Nucleus accumbens (tissue), 56 donors: ENCODE measurements around the gene LTB.

Source experiments
- DNase-seq, 56 donors: peaks; one replicate each; lab custom pipeline; 2025; lab: John Stamatoyannopoulos, UW

LTB gene

GRCh38 chr6:31582230-31582643, at the start of gene LTB:
Gene LTB (minus strand): TSS chr6:31582424. CDS start chr6:31582417, 7 bp downstream.
- DNase-seq = no peak

GRCh38 chr6:31631681-31632278, 49.6 kb upstream of the LTB start:
- DNase-seq = no peak

GRCh38 chr6:31631209-31631608, 49.0 kb upstream of the LTB start:
- DNase-seq = no peak

- no peak for DNase-seq
These were observed 48.1 kb upstream of the LTB start for GRCh38 chr6:31630177-31630934.

- no peak for DNase-seq
These were observed 46.8 kb upstream of the LTB start for GRCh38 chr6:31629014-31629413.

GRCh38 chr6:31627690-31628287, 45.6 kb upstream of the LTB start:
- no peak for DNase-seq

GRCh38 chr6:31626952-31627351, 44.7 kb upstream of the LTB start:
- no peak for DNase-seq

GRCh38 chr6:31624070-31624469, 41.8 kb upstream of the LTB start:
- DNase-seq = no peak

GRCh38 chr6:31622684-31623091, 40.5 kb upstream of the LTB start:
- DNase-seq = no peak

- DNase-seq = no peak
These were observed 39.8 kb upstream of the LTB start for GRCh38 chr6:31621991-31622390.

GRCh38 chr6:31621320-31621939, 39.2 kb upstream of the LTB start:
- DNase-seq = no peak

GRCh38 chr6:31620586-31621319, 38.5 kb upstream of the LTB start, which contains the start of gene PRRC2A:
Gene PRRC2A (plus strand): TSS chr6:31620715. CDS start chr6:31622790, 2,075 bp downstream.
- peak in 38 of 56 donors; percentile 44 to 99 (median 81) for DNase-seq

GRCh38 chr6:31619805-31620585, 37.8 kb upstream of the LTB start:
- peak; percentile 83 to 99 (median 97) for DNase-seq

- no peak for DNase-seq
These were observed 34.8 kb upstream of the LTB start for GRCh38 chr6:31617010-31617409.

- no peak for DNase-seq
These were observed 33.5 kb upstream of the LTB start for GRCh38 chr6:31615748-31616147.

GRCh38 chr6:31614684-31615578, 32.7 kb upstream of the LTB start, which contains the start of gene AIF1:
Gene AIF1 (plus strand): TSS chr6:31615234. CDS start chr6:31615330, 96 bp downstream.
- DNase-seq = peak in 2 of 56 donors; percentile 9 to 21

GRCh38 chr6:31614075-31614619, 31.9 kb upstream of the LTB start:
- peak in 3 of 56 donors; percentile 0 to 37 (median 29) for DNase-seq

GRCh38 chr6:31610968-31611367, 28.7 kb upstream of the LTB start:
- DNase-seq = no peak
